22Rv1 (cell line): ENCODE measurements around the gene VSIG2.

Experiments used
- H3K27ac ChIP-seq: fragments of 450-650 bp; 2 replicates; pipeline ENCODE4 v1.5.1; 2017
- ZFX ChIP-seq: fragments of 450-650 bp; IDR thresholded peaks from 2 replicates; pipeline ENCODE4 v1.6.1; 2017; ENCODE audit warnings: antibody characterized with exemption, borderline replicate concordance
- TF ChIP-seq, protein P1 (sequence below): fragments of 450-650 bp; IDR thresholded peaks from 2 replicates; pipeline ENCODE4 v1.5.1; 2017; ENCODE audit warnings: mild to moderate bottlenecking

The VSIG2 gene

DNA sequence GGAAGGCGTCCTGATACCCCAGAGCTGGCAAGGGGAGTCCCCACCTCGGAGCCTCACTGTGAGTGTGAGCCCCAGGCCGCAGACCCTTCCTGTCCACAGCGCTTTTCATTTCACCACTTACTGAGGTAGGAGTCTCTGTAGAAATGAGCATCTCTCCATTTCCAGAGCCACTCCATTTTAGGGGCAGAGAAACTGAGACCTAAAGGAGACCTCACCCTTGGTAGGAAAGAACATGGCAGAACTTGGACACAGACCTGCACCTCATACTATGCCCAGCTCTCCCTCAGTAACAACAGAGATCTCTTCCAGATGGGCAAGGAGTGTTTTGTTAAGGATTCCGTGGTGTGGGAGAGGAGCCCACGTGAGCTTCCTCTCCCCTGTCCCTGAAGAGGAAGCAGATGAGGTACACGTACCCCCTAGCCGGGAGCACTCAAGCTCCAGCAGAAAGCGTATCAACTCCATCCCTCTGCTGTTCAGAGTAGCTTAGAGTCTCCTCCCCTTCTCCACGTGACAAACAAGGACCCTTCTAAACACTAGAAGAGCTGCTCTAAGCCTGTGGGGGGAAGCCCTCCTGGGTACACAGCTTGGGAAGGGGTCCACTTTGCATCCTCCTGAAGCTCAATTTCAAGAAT lies 532 bp upstream of the VSIG2 start:
- TF ChIP-seq, protein P1, sequence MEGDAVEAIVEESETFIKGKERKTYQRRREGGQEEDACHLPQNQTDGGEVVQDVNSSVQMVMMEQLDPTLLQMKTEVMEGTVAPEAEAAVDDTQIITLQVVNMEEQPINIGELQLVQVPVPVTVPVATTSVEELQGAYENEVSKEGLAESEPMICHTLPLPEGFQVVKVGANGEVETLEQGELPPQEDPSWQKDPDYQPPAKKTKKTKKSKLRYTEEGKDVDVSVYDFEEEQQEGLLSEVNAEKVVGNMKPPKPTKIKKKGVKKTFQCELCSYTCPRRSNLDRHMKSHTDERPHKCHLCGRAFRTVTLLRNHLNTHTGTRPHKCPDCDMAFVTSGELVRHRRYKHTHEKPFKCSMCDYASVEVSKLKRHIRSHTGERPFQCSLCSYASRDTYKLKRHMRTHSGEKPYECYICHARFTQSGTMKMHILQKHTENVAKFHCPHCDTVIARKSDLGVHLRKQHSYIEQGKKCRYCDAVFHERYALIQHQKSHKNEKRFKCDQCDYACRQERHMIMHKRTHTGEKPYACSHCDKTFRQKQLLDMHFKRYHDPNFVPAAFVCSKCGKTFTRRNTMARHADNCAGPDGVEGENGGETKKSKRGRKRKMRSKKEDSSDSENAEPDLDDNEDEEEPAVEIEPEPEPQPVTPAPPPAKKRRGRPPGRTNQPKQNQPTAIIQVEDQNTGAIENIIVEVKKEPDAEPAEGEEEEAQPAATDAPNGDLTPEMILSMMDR: no peak
- no peak for TF ChIP-seq ZFX
- H3K27ac ChIP-seq: no peak overlapping the region

DNA sequence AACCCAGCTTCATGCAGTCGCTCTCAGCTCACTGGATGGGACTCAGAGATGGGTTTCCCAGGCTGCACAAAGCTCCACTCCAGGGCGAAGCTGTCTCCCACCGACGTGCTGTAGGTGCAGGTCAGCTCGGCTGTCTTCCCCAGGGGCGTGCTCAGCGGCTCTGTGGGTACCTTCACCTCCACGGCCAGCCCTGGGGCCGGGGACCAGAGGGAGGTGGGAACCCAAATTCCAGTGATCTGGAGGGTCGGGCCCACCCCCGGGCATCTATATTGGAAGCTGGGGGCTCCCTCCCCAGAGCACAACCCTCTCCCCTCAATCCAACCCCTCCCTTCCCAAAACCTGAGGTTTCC lies 689 bp downstream of the VSIG2 start:
- TF ChIP-seq ZFX: no peak
- TF ChIP-seq, protein P1: no peak

DNA sequence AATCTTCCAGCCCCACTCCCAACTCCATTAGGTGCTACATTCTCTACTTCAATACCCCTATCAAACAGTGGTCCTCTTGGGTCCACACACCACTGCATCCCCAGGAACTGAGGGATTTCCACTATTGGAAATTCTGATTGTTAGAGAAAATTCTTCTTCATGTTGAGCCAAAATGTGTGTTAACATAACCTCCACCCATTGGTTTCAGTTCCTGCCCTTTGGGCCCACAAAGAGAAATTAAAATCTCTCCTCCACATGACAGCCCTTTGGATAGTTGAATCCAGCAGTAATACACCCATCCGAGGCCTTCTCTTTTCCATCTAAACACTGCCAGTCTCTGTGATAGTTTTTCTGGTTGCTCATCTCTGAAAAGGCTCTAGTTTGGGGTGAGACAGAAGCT lies 2.1 kb downstream of the VSIG2 start:
- H3K27ac ChIP-seq: no peak overlapping the region
- TF ChIP-seq, protein P1: no peak
- TF ChIP-seq ZFX: no peak

More for the DNA sequence above, 689 bp downstream of the VSIG2 start:
- H3K27ac ChIP-seq: no peak overlapping the region

DNA sequence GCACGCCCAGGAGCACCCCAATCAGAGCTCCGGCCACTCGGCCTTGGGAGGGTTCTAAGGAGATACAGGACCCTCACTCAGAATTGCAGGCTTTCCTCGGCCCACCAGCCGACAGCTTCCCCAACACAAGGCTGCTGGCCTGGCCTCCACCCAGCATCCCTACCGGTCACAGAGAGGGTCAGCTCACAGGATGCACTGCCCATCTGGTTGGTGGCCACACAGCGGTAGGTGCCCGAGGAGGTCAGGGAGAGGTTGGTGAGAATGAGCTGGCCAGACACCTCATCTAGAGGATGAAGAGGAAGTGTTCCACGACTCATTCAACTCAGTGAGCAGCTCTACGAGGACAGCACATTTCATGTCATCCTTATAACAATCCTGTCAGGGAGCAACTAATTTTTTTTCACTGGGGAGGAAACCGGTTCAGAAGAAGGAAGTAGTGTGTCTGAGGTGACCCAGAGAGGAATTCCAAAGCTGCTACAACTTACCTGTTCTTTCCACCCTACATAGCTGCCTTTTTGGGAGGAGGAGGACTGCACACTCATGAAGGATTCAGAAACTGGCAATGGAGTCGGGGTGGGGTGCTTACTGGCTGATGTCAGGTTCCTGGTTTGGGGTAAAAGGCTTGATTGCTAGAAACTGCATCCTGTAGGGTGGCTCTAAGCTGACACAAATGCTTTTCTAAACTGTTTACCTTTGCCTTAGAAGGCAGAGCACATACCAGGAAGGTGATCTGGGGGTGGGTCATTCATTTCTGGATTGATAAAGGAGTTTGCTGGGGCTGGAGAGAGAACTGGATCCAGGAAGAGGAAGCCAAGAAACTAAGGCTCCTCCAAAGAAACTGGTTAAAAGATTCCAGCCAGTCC lies 3.3 kb downstream of the VSIG2 start:
- TF ChIP-seq ZFX: no peak
- TF ChIP-seq, protein P1: no peak
- no peak overlapping the region for H3K27ac ChIP-seq

DNA sequence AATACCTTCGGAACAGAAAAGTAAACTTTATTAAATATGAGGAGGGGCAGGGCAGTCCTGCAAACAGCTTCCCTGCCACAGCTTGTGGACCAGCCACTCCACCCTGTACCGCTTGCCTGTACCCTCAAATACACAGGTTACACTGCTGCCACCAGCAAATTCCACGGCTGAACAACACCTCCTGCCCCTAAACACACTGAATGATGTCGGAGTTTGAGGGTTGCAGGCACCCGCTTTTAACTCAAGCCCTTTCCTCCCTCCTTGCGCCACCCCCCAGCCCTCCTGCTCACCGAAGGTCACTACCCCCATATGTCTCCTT lies 4.0 kb downstream of the VSIG2 start:
- TF ChIP-seq ZFX: no peak
- TF ChIP-seq, protein P1: no peak
- H3K27ac ChIP-seq: no peak overlapping the region

DNA sequence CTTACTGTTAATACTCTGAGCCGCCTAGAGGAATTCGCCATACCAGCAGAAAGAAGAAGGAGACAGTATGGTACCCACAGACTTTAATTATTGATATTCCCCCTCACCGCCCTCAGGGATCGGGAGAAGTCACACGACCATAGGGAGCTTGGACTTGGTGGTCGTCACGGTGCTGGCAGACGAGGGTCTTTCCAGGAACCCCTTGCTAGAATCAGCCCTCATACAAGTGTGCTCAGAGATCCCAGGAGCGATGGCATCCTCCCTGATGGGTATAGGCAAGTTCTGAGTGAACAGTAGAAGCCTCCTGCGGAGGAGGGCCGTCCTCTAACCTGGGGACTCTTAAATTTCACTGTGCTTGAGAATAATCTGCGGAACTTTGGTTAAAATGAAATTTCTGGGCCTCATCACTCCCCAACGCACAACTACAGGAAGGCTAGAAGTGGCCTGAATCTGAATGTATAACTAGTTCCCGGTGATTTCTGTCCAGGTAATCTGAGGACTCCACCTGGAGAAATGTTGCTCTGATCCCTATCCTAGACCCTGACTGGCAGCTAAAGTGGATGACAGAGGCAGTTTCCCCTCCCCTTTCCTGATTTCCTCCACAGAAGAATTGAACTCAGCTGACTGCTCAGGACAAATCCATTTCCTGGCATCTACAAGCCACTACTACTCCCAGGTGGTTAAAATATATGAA lies 4.5 kb downstream of the VSIG2 start:
- H3K27ac ChIP-seq: peak overlapping the region; percentile 73
- TF ChIP-seq, protein P1: no peak
- TF ChIP-seq ZFX: no peak

DNA sequence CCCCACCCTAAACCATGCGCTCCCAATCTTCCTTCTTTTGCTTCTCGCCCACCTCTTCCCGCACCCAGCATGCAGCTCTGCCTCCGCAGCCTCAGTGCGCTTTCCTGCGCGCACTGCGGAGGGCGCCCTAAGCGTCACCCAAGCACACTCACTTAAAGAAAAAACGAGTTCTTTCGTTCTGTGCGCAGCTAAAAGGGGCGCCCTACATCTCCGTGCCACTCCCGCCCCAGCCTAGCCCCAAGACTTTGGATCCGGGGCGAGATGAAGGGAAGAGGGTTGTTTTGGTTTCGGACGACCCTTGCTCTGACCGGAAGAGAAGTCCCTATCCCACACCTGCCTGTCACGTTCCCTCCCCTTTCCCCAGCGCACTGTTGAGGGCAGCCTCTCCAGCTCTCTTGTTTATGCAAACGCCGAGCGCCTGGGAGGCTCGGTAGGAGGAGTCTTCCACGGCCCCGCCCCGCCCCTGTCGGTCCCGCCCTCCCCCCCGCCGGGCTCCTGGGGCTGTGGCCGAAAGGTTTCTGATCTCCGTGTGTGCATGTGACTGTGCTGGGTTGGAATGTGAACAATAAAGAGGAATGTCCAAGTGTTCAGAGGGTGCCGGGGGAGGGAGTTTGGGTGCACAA lies 5.3 kb downstream of the VSIG2 start:
- TF ChIP-seq, protein P1: peak; percentile 85
- no peak for TF ChIP-seq ZFX
- H3K27ac ChIP-seq: peak overlapping the region; percentile 73
